ENCODE data around the gene L3MBTL1. TPM values are rescaled to one million over a fixed set of nuclear protein-coding genes. Genes with fewer than 3 reads are reported as not detected.

The L3MBTL1 gene
- total and polyA plus RNA-seq, 2 donors (not counting 3 experiments of a cell fraction or from before 2014, with no cell fraction given) = 5.2 to 8.2 TPM

GRCh38 chr20:43473381-43473704 lies 34.2 kb upstream of the L3MBTL1 start:
- H3K27me3 ChIP-seq (ENCODE audit: control insufficient read depth in 2 of 2, insufficient read depth in 2 of 2, low read length in 2 of 2) = peaks cover 10 to 34% of the 10 kb centered on the region in 2 experiments
- intact Hi-C loops (cut with micrococcal nuclease) = loop anchor here (5.0 kb wide), 1 partner anchor 34 kb away; the partner anchor contains the start of gene L3MBTL1
- DNase-seq (ENCODE audit: low read depth, low spot score) (no peak), FAIRE-seq (no peak)
- no peaks in the 10 kb centered on the region for H3K9me3 ChIP-seq (replicated peaks; ENCODE audit: control insufficient read depth, insufficient read depth, low read length)
- peaks cover 5% of the 10 kb centered on the region for H3K4me1 ChIP-seq (ENCODE audit: control insufficient read depth, extremely low read depth, insufficient read depth, low read length)
- no peaks in the 10 kb centered on the region for H3K79me2 ChIP-seq (ENCODE audit: control insufficient read depth, insufficient read depth, low read length)
- ChIA-PET POLR2A (no interaction called here), CTCF (no interaction called here)
- no peaks in the 10 kb centered on the region for H3K9me1 ChIP-seq (replicated peaks; ENCODE audit: control insufficient read depth, extremely low read depth, insufficient read depth, low read length)
- no peak for TF ChIP-seq FOS (IDR thresholded peaks at IDR 0.05; ENCODE audit: borderline replicate concordance, insufficient read depth, low read length)
- TF ChIP-seq MYC (IDR thresholded peaks at IDR 0.05; ENCODE audit: low read depth, low read length) = no peak
- TF ChIP-seq POLR2AphosphoS5 (IDR thresholded peaks at IDR 0.05; ENCODE audit: insufficient read depth, low read depth, low read length) = no peak
- no peak for TF ChIP-seq EZH2 (IDR thresholded peaks at IDR 0.05; ENCODE audit: borderline replicate concordance, low read depth, low read length, severe bottlenecking)
- TF ChIP-seq GATA2 (IDR thresholded peaks at IDR 0.05; ENCODE audit: insufficient read depth, insufficient read length, low read depth, low read length) = no peak
- TF ChIP-seq MAX (IDR thresholded peaks at IDR 0.05; ENCODE audit: insufficient read depth, insufficient read length) = no peak
- TF ChIP-seq CTCF (IDR thresholded peaks at IDR 0.05; ENCODE audit: extremely low read depth in 1 of 2, insufficient read depth in 1 of 2, low read depth in 1 of 2, low read length in 2 of 2) = no peak
- TF ChIP-seq JUN (IDR thresholded peaks at IDR 0.05; ENCODE audit: borderline replicate concordance, insufficient read depth, insufficient read length, low read depth) = no peak
- no peak overlapping the region for H3K9ac ChIP-seq (replicated peaks; ENCODE audit: extremely low read depth, insufficient read depth, low read length)
- no peak overlapping the region for H2AFZ ChIP-seq (ENCODE audit: low read depth, low read length)
- dilution Hi-C loops (cut with MboI; ENCODE audit: extremely low pct_ligation_motif_present, low sequenced_read_pairs) = no loop called here
- no peaks in the 10 kb centered on the region for H3K36me3 ChIP-seq (ENCODE audit: control insufficient read depth in 2 of 2, extremely low read depth in 1 of 2, insufficient read depth in 2 of 2, low read length in 2 of 2)
- no TSS peak for BruUV-seq (replicated peaks)
- H4K20me1 ChIP-seq (replicated peaks; ENCODE audit: control insufficient read depth, extremely low read depth, insufficient read depth, low read length) = peaks cover 4% of the 10 kb centered on the region
- no peak overlapping the region for H3K27ac ChIP-seq (ENCODE audit: insufficient read depth, low read depth, low read length)
- no peak overlapping the region for H3K4me3 ChIP-seq (replicated peaks in 1 of 3; ENCODE audit: insufficient read depth in 1 of 3, low read depth in 1 of 3, low read length in 3 of 3)
- no peak overlapping the region for H3K4me2 ChIP-seq (ENCODE audit: insufficient read depth, low read length)
